IgD-negative memory B cell (primary cell): ENCODE results near the gene DMBT1. TPM values are rescaled to one million over a fixed set of nuclear protein-coding genes. Genes with fewer than 3 reads are reported as not detected.

Experiments
- H3K27ac Mint-ChIP-seq, 3 donors: one replicate each; pipeline ENCODE4 v1.8.0; 2020 to 2022; ENCODE audit warnings: mild to moderate bottlenecking in 3 of 3, mixed read lengths in 3 of 3, moderate library complexity in 1 of 3
- H3K27me3 Mint-ChIP-seq: one replicate; pipeline ENCODE4 v1.8.0; 2021; ENCODE audit warnings: mixed read lengths
- H3K36me3 Mint-ChIP-seq: one replicate; pipeline ENCODE4 v1.8.0; 2020; ENCODE audit warnings: mild to moderate bottlenecking, mixed read lengths
- H3K4me1 Mint-ChIP-seq, 3 donors: one replicate each; pipeline ENCODE4 v1.8.0; 2020 to 2022; ENCODE audit warnings: mixed read lengths in 3 of 3, mild to moderate bottlenecking in 1 of 3
- H3K4me3 Mint-ChIP-seq, 4 donors: one replicate each; pipeline ENCODE4 v1.8.0; 2020 to 2022; ENCODE audit warnings: mild to moderate bottlenecking in 4 of 4, mixed read lengths in 4 of 4, moderate library complexity in 3 of 4
- H3K9me3 Mint-ChIP-seq, 3 donors: one replicate each; pipeline ENCODE4 v1.8.0; 2020 to 2021; ENCODE audit warnings: mixed read lengths in 3 of 3, mild to moderate bottlenecking in 1 of 3
- polyA plus RNA-seq: library from polyadenylated mRNA; unstranded; fragments of 300-500 nt; fragmentation: Illumina TruSeq; gene quantifications from one replicate; pipeline ENCODE4 v1.2.3, GENCODE V29; 2021

DMBT1 gene
- polyA plus RNA-seq, 1 donor from 2014 or later: not detected

- peaks cover 3% of the 10 kb centered on the region for H3K27me3 Mint-ChIP-seq
- H3K4me1 Mint-ChIP-seq: no peaks in the 10 kb centered on the region
- H3K9me3 Mint-ChIP-seq: peaks cover 0 to 5% (median 0%) of the 10 kb centered on the region in 3 donors
- H3K27ac Mint-ChIP-seq: no peak overlapping the region
- H3K4me3 Mint-ChIP-seq: no peak overlapping the region
- no peaks in the 10 kb centered on the region for H3K36me3 Mint-ChIP-seq
Measured at GRCh38 chr10:122657729-122658128, 97.2 kb downstream of the DMBT1 start.

GRCh38 chr10:122658356-122659049 lies 97.9 kb downstream of the DMBT1 start:
- H3K27me3 Mint-ChIP-seq: peaks cover 5% of the 10 kb centered on the region
- no peak overlapping the region for H3K4me3 Mint-ChIP-seq
- no peaks in the 10 kb centered on the region for H3K4me1 Mint-ChIP-seq
- no peaks in the 10 kb centered on the region for H3K36me3 Mint-ChIP-seq
- H3K27ac Mint-ChIP-seq: no peak overlapping the region
- H3K9me3 Mint-ChIP-seq: peaks cover 0 to 2% (median 0%) of the 10 kb centered on the region in 3 donors

GRCh38 chr10:122659126-122659525 lies 98.6 kb downstream of the DMBT1 start:
- peaks cover 6% of the 10 kb centered on the region for H3K27me3 Mint-ChIP-seq
- no peaks in the 10 kb centered on the region for H3K4me1 Mint-ChIP-seq
- H3K9me3 Mint-ChIP-seq: peaks cover 0 to 2% (median 0%) of the 10 kb centered on the region in 3 donors
- no peaks in the 10 kb centered on the region for H3K36me3 Mint-ChIP-seq
- no peak overlapping the region for H3K27ac Mint-ChIP-seq
- no peak overlapping the region for H3K4me3 Mint-ChIP-seq

DNA sequence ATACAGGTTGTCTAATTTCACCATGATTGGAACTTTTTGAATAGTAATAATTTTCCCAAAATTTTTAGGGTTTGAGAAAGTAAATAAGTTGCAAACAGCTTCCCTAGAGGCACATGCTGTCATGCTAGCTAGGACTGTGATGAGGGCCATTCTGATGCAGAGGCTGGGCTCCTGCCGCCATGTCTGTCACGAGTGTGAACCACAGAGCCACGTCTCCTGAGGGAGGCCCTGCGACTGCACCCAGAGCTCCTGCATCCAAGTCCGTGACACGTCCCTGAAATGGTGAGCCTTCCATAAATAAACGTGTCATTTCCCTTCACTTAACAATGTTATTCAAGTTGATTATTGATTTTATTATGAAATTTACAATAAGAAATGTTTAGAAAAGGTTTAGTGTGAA lies 99.1 kb downstream of the DMBT1 start:
- H3K4me3 Mint-ChIP-seq: no peak overlapping the region
- H3K9me3 Mint-ChIP-seq: peaks cover 0 to 2% (median 0%) of the 10 kb centered on the region in 3 donors
- no peaks in the 10 kb centered on the region for H3K36me3 Mint-ChIP-seq
- peaks cover 7% of the 10 kb centered on the region for H3K27me3 Mint-ChIP-seq
- no peak overlapping the region for H3K27ac Mint-ChIP-seq
- H3K4me1 Mint-ChIP-seq: no peaks in the 10 kb centered on the region

DNA sequence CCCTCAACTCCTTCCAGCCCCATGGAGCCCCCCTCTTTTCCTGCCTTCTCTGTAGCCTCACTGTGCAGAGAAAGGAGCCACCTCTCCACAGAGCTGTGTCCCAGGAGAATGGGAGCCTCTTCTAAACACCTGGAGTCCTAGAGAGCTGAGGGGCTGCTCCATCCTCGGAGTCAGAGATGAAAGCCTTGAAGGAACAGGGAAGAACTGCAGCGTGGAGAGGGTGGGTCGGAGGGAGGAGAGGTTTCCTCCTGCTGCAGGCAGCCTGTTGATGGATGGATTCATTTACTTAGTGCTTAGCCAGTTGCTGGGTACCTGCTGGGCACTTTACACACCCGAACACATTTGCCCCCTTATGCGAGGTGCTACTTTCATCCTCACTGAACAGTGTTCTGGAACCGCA lies 100.1 kb downstream of the DMBT1 start:
- no peaks in the 10 kb centered on the region for H3K36me3 Mint-ChIP-seq
- peaks cover 0 to 2% (median 0%) of the 10 kb centered on the region in 3 donors for H3K9me3 Mint-ChIP-seq
- H3K4me3 Mint-ChIP-seq: no peak overlapping the region
- H3K27ac Mint-ChIP-seq: no peak overlapping the region
- peaks cover 4% of the 10 kb centered on the region for H3K27me3 Mint-ChIP-seq
- H3K4me1 Mint-ChIP-seq: no peaks in the 10 kb centered on the region

DNA sequence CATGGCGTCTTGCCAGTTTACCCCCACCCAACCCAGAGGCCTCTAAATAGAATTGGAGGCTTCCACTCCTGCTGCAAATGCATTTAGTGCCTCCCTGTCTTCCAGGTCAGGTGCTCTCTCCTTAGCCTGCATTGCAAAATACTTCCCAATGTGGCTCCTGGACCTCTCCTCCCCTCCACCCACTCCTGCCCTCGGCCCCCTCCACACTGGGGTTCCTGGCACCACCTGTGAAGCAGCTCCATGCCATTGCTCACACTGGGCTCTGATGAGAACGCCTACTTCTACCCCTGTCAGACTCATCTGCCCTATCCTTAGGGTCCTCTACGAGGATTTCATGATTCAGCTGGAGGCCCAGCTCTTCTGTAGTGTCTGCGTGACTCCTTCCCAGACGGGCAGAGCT lies 101.7 kb downstream of the DMBT1 start:
- Mint-ChIP-seq H3K4me3 (no peak overlapping the region), H3K9me3 (peaks cover 0 to 2% (median 0%) of the 10 kb centered on the region in 3 donors), H3K4me1 (no peaks in the 10 kb centered on the region), H3K36me3 (no peaks in the 10 kb centered on the region), H3K27me3 (peaks cover 4% of the 10 kb centered on the region), H3K27ac (peak overlapping the region in 1 of 3 donors; percentile 71)

DNA sequence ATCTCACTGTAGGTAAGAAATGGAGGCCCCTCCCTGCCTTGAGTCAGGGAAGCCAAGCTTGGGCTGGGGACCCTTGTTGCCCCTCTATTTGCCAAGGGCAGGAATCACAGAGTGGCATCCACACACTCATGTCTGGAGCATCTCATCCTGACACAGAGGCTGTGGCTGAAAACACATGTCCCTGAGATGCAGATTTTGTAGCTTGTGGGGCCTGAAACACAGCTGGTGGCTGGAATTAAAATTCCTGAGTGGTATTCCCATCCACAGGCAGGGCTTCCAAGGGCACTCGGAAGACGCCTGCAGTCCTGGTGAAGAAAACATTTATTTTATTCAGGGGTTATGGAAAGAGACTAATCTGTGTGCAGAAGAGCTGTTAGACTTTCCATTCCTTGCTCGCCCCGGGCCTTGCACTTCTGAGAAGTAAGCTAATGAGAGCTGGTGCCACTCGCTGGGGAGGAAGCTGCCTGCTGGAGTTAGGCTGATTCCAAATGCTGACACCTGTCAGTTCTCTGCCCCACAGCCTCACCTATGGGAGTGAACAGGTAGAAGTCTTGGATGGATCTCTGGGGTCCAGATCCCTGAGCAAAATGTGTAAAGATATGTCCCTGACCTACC lies 103.1 kb downstream of the DMBT1 start:
- H3K4me1 Mint-ChIP-seq: no peaks in the 10 kb centered on the region
- no peak overlapping the region for H3K27ac Mint-ChIP-seq
- H3K9me3 Mint-ChIP-seq: peaks cover 0 to 2% (median 0%) of the 10 kb centered on the region in 3 donors
- H3K27me3 Mint-ChIP-seq: peaks cover 4% of the 10 kb centered on the region
- no peaks in the 10 kb centered on the region for H3K36me3 Mint-ChIP-seq
- no peak overlapping the region for H3K4me3 Mint-ChIP-seq

DNA sequence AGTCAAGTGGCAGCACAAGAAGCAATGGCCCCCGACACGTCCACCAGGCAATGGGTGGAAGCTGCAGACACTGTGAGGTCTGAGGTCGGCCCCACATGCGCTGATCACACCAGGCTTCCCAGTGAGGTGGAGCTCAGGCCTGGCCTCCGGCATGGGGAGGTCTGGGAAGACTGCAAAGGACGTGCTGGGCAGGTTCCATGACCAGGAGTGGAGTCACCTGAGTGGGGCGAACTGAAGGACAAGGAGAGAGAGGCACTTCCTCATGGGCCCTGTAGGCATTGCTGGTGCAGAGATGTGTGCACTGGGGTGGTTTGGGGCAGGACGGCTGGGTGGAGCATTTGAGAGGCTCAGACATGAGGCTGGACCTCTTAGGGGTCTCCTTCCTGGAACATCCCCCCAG lies 103.9 kb downstream of the DMBT1 start:
- no peak overlapping the region for H3K27ac Mint-ChIP-seq
- H3K27me3 Mint-ChIP-seq: peaks cover 4% of the 10 kb centered on the region

DNA sequence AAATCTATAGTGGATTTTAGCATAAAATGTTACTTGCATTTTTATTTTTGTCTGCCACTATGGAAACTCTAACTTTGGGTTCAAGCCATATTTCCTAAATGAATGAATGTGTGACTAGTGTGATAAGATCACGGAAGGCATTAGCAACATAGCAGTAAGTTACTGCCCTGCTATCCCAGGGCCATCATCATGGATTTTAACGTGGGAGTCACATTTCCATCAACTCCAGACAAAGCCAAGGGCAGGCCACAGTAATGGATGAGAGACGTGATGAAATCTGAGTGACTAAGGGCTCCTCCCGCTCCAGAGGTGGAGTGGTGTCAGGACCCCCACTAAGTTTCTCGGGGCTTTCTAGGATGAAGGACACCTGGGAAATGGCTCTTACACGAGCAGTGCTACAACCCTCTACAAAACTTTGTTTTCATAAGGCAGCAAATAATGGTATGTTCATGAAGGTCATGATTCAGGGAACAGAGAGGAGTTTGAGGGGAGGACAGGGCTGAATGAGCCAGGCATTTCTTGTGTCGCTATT lies 104.8 kb downstream of the DMBT1 start:
- Mint-ChIP-seq H3K27me3 (peaks cover 4% of the 10 kb centered on the region), H3K4me3 (no peak overlapping the region)

More for the DNA sequence above, 103.9 kb downstream of the DMBT1 start:
- H3K4me1 Mint-ChIP-seq: no peaks in the 10 kb centered on the region
- no peak overlapping the region for H3K4me3 Mint-ChIP-seq
- H3K9me3 Mint-ChIP-seq: peaks cover 0 to 2% (median 0%) of the 10 kb centered on the region in 3 donors
- no peaks in the 10 kb centered on the region for H3K36me3 Mint-ChIP-seq

GRCh38 chr10:122665946-122666345 lies 105.4 kb downstream of the DMBT1 start:
- no peaks in the 10 kb centered on the region for H3K36me3 Mint-ChIP-seq
- H3K27ac Mint-ChIP-seq: no peak overlapping the region
- no peaks in the 10 kb centered on the region for H3K4me1 Mint-ChIP-seq
- peaks cover 0 to 2% (median 0%) of the 10 kb centered on the region in 3 donors for H3K9me3 Mint-ChIP-seq
- no peak overlapping the region for H3K4me3 Mint-ChIP-seq
- H3K27me3 Mint-ChIP-seq: peaks cover 4% of the 10 kb centered on the region

More for the DNA sequence above, 104.8 kb downstream of the DMBT1 start:
- Mint-ChIP-seq H3K36me3 (no peaks in the 10 kb centered on the region), H3K4me1 (no peaks in the 10 kb centered on the region), H3K27ac (no peak overlapping the region), H3K9me3 (peaks cover 0 to 2% (median 0%) of the 10 kb centered on the region in 3 donors)

DNA sequence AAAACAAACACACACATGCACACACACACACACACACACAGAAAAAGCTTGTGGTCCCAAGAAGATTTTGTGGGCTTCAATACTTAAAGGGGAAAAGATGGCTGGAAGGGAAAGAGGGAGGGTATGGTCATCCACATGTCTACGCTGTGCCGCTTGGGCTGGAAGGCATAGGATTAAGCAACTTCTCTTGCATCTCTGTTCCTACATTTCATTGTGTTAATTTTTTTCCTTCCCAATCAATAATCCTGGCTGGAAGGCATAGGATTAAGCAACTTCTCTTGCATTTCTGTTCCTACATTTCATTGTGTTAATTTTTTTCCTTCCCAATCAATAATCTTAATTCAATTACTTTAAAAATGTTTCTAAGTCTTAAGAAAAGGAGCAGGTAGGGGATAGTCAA lies 108.5 kb downstream of the DMBT1 start:
- Mint-ChIP-seq H3K9me3 (no peaks in the 10 kb centered on the region), H3K4me3 (no peak overlapping the region), H3K4me1 (no peaks in the 10 kb centered on the region), H3K27ac (no peak overlapping the region), H3K27me3 (peaks cover 2% of the 10 kb centered on the region), H3K36me3 (no peaks in the 10 kb centered on the region)

DNA sequence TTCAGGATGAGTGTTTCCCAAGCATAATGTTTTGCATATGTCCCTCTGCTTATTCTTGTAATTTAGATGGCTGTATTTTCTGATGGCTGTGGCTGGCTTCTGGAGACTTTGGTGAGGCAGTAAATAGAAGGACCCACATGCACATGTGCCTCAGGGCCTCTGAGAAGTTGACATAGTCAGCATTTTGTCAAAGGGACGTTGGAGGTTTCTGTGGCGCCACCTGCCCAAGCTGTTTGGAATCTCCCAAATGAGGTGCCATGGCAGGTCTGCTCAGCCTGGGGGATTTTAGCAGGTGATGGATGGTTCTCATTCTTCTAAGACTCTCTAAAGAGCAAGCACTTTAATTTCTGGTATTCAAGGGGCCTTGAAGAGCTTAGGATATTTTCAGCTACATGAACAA lies 109.3 kb downstream of the DMBT1 start:
- Mint-ChIP-seq H3K9me3 (no peaks in the 10 kb centered on the region), H3K4me3 (no peak overlapping the region), H3K27me3 (no peaks in the 10 kb centered on the region), H3K36me3 (no peaks in the 10 kb centered on the region), H3K27ac (no peak overlapping the region), H3K4me1 (no peaks in the 10 kb centered on the region)

- H3K4me3 Mint-ChIP-seq: no peak overlapping the region
- H3K9me3 Mint-ChIP-seq: no peaks in the 10 kb centered on the region
- no peaks in the 10 kb centered on the region for H3K27me3 Mint-ChIP-seq
- no peaks in the 10 kb centered on the region for H3K4me1 Mint-ChIP-seq
- no peak overlapping the region for H3K27ac Mint-ChIP-seq
- H3K36me3 Mint-ChIP-seq: no peaks in the 10 kb centered on the region
Measured at GRCh38 chr10:122671355-122671754, 110.8 kb downstream of the DMBT1 start.

DNA sequence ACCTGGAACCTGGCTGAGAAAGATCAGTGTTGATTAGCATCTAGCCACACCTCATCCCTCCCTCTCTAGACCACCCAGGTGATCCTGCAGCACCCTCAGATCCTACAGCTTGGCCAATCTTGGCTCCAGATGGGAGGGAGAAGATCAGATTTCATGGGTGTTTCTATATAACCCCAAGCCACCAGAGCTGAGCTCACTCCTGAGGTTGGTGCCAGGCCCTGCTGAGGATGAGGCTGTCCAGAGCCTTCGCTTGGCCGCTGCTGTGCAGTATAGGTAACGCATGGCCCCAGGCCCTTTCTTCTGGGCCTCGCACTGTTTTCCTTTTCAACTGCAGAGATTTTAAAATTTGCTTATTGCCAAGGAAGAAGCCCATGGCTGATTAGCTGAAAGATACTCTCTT lies 112.1 kb downstream of the DMBT1 start:
- H3K36me3 Mint-ChIP-seq: no peaks in the 10 kb centered on the region
- no peak overlapping the region for H3K27ac Mint-ChIP-seq
- H3K4me3 Mint-ChIP-seq: no peak overlapping the region
- no peaks in the 10 kb centered on the region for H3K4me1 Mint-ChIP-seq
- peaks cover 8% of the 10 kb centered on the region for H3K27me3 Mint-ChIP-seq
- H3K9me3 Mint-ChIP-seq: no peaks in the 10 kb centered on the region

DNA sequence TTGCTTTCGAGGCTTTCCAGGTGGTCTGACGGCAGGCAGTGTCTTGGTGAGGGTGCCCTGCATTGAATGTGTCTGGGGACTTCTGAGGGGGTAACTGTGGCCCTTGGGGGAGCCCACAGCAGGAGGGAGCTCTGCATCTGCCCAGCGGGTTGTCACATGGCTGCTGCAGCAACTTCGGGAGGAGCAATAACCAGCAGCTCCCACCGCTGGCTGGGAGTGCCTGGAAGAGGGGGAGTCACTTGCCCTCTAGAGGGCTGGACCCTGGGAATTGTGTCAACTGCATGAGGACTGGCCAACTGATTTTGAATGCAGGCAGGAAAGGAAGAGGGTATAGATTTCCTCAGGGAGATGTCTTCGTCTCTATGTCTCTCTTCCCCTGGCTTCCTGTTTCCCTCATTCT lies 112.7 kb downstream of the DMBT1 start:
- Mint-ChIP-seq H3K27ac (no peak overlapping the region), H3K4me3 (no peak overlapping the region), H3K9me3 (no peaks in the 10 kb centered on the region), H3K27me3 (peaks cover 9% of the 10 kb centered on the region), H3K4me1 (no peaks in the 10 kb centered on the region), H3K36me3 (no peaks in the 10 kb centered on the region)

DNA sequence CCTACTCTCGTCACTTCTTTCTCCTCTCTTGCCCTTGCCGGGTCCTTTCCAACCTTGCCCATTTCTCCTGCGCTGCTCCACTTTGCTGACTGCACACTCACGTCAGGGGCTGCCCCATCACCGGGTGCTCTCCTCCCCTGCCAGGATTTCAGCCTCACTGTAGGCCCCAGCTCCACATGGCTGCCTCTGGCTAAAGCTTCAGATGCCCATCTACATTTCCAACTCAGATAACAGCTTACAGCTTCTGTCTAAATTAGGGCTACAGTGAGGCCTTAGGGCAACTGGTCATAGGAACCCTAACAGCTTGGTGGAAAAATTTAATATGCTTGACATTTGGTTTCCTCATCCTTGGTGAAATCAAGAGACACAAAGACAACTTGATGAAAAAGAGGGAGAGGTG lies 113.2 kb downstream of the DMBT1 start:
- H3K9me3 Mint-ChIP-seq: no peaks in the 10 kb centered on the region
- no peak overlapping the region for H3K4me3 Mint-ChIP-seq
- H3K4me1 Mint-ChIP-seq: no peaks in the 10 kb centered on the region
- H3K27me3 Mint-ChIP-seq: peaks cover 13% of the 10 kb centered on the region
- no peak overlapping the region for H3K27ac Mint-ChIP-seq
- no peaks in the 10 kb centered on the region for H3K36me3 Mint-ChIP-seq
